NAMALWA (cell line): ENCODE results near the gene PLEKHO2.

ENCODE experiments used
- DNase-seq: peaks from one replicate; pipeline ENCODE4 v3.0.0-alpha.2; 2015; ENCODE audit warnings: low spot score

Gene PLEKHO2

GRCh38 chr15:64912379-64913325 is 70.9 kb downstream of the PLEKHO2 start:
- no peak for DNase-seq

DNA sequence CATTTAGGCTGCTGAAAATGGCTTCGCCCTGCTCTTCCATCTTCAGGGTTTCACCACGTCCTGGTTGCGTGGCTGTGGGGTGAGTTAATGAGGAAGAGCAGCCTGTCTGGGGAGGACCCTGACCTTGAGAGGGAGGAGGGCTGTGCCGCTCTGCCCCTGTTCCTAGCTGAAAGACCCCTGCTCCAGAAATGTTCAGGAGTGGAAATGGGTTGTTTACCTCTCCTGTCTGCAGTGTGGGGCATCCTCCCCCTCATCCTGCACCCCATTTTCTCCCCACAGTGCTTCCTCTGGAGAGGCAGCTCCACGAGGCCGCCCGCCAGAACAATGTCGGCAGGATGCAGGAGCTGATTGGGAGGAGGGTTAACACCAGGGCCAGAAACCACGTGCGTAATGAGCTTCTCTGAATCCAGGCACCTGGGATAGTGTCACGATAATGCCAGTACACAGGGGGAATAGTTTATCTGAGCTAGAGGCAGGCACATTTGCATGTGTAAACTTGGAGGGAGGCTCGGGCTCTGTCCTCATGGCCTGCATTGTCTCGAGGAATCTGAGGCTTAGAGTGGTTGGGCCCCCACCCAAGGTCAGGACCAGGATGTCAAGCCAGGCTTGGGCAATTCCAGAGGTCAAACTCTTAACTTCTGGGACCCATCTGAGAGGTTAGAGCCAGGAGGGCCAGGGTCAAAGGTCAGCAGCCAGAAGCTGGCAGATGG is 74.0 kb downstream of the PLEKHO2 start:
- DNase-seq = no peak

GRCh38 chr15:64916365-64916764 is 74.7 kb downstream of the PLEKHO2 start:
- no peak for DNase-seq

- DNase-seq = no peak
Observed at GRCh38 chr15:64917211-64917610, 75.5 kb downstream of the PLEKHO2 start.
